HepG2 (cell line): ENCODE results near the gene DNAJC15. TPM values are rescaled to one million over a fixed set of nuclear protein-coding genes. Genes with fewer than 3 reads are reported as not detected.

Experiments
- ATAC-seq: fragments of 200-7000 bp; cut with Tn5 transposase; 3 replicates; pipeline ENCODE4 v1.9.1; 2020; ENCODE audit warnings: mild to moderate bottlenecking, moderate library complexity
- BruUV-seq: library from RNA; stranded (reverse); fragments of 400-500 nt; replicated peaks from 2 replicates; lab custom pipeline; 2021; lab: Mats Ljungman, UMichigan
- CTCF ChIA-PET: fragments of 300-600 bp; formaldehyde crosslinking; extraction: SDS; loops from one replicate; lab custom pipeline; 2021; ENCODE audit warnings: low total read pairs, inconsistent platforms, low intra/inter-chr PET ratio; lab: Yijun Ruan, JAX
- POLR2A ChIA-PET: fragments of 350-600 bp; sonication (Branson Sonifier 250); formaldehyde crosslinking; loops from one replicate; lab custom pipeline; 2020; ENCODE audit warnings: antibody characterized with exemption, inconsistent platforms; lab: Yijun Ruan, JAX
- DNase-seq: peaks from one replicate; pipeline ENCODE4 v3.0.0-alpha.2; 2015; ENCODE audit warnings: low spot score
- FAIRE-seq: peaks from 3 replicates; lab custom pipeline; 2011; peaks lifted over from hg19 to GRCh38; lab: Jason Lieb, UNC
- H2AFZ ChIP-seq: one replicate; pipeline ENCODE4 v1.6.1; 2011; ENCODE audit warnings: low read length, inconsistent platforms
- H3K27ac ChIP-seq: fragments of 300-600 bp; 3 replicates; pipeline ENCODE4 v1.8.0; 2011; ENCODE audit warnings: mixed run types, mild to moderate bottlenecking, mixed read lengths, low read length, inconsistent platforms; ENCODE audit not compliant: insufficient read depth; ENCODE audit errors: extremely low read length
- H3K27me3 ChIP-seq, 2 experiments: fragments of 200-600 bp in 1 of 2; 2 replicates in 1 of 2; 3 replicates in 1 of 2; pipeline versions ENCODE4 v1.6.0 to v1.8.0; 2011; ENCODE audit warnings: low read length in 2 of 2, mild to moderate bottlenecking in 2 of 2, moderate library complexity in 2 of 2, inconsistent platforms in 1 of 2; ENCODE audit not compliant: insufficient read depth in 2 of 2, control insufficient read depth in 1 of 2
- H3K36me3 ChIP-seq, 2 experiments: fragments of 200-600 bp in 1 of 2; replicated peaks in 1 of 2; 2 replicates in 1 of 2; 3 replicates in 1 of 2; pipeline versions ENCODE4 v1.5.1 to v1.8.0; 2011; ENCODE audit warnings: low read length in 2 of 2, inconsistent platforms in 1 of 2; ENCODE audit not compliant: insufficient read depth in 2 of 2, control insufficient read depth in 1 of 2
- H3K4me1 ChIP-seq: 2 replicates; pipeline ENCODE4 v1.5.1; 2012; ENCODE audit warnings: low read length, inconsistent platforms; ENCODE audit not compliant: insufficient read depth
- H3K4me2 ChIP-seq: 2 replicates; pipeline ENCODE4 v1.6.0; 2011; ENCODE audit warnings: low read depth, low read length, inconsistent platforms
- H3K4me3 ChIP-seq, 3 experiments: fragments of 200-600 bp in 1 of 3; sonication (generic), shearing (Covaris generic) in 1 of 3; replicated peaks in 1 of 3; 2 replicates each; pipeline ENCODE4 v1.5.1; 2011 to 2016; ENCODE audit warnings: low read length in 3 of 3, inconsistent platforms in 2 of 3, low read depth in 2 of 3, mild to moderate bottlenecking in 2 of 3, control low read depth in 1 of 3, mixed read lengths in 1 of 3; ENCODE audit not compliant: insufficient read depth in 1 of 3
- H3K79me2 ChIP-seq: one replicate; pipeline ENCODE4 v1.6.1; 2011; ENCODE audit warnings: low read length, inconsistent platforms; ENCODE audit not compliant: insufficient read depth
- H3K9ac ChIP-seq: 2 replicates; pipeline ENCODE4 v1.6.0; 2011; ENCODE audit warnings: mild to moderate bottlenecking, low read depth, low read length, inconsistent platforms; ENCODE audit not compliant: insufficient read depth
- H3K9me3 ChIP-seq: 2 replicates; pipeline ENCODE4 v1.5.1; 2012; ENCODE audit warnings: mild to moderate bottlenecking, low read length
- H4K20me1 ChIP-seq: 2 replicates; pipeline ENCODE4 v1.6.0; 2011; ENCODE audit warnings: inconsistent platforms, mild to moderate bottlenecking, low read length, moderate library complexity; ENCODE audit not compliant: insufficient read depth
- FOXO4 ChIP-seq: sonication (generic); formaldehyde crosslinking; conservative IDR thresholded peaks from 2 replicates; pipeline ENCODE4 v1.8.1; 2023; ENCODE audit warnings: missing genetic modification reagents
- HOXA3 ChIP-seq: sonication (generic); formaldehyde crosslinking; IDR thresholded peaks from 2 replicates; pipeline ENCODE4 v1.5.0; 2020; ENCODE audit warnings: missing genetic modification reagents
- JUNB ChIP-seq: sonication (generic); formaldehyde crosslinking; IDR thresholded peaks from 2 replicates; pipeline ENCODE4 v1.8.0; 2022; ENCODE audit warnings: missing genetic modification reagents, mild to moderate bottlenecking, borderline replicate concordance
- THAP9 ChIP-seq: sonication (generic); formaldehyde crosslinking; IDR thresholded peaks from 2 replicates; pipeline ENCODE4; 2020; ENCODE audit warnings: missing genetic modification reagents, mild to moderate bottlenecking, borderline replicate concordance
- ZBTB38 ChIP-seq: sonication (generic); formaldehyde crosslinking; IDR thresholded peaks from 2 replicates; pipeline ENCODE4 v1.5.1; 2020; ENCODE audit warnings: mild to moderate bottlenecking, missing genetic modification reagents
- ZFP41 ChIP-seq: sonication (generic); formaldehyde crosslinking; IDR thresholded peaks from 2 replicates; pipeline ENCODE4 v1.4.0; 2020; ENCODE audit warnings: mild to moderate bottlenecking, missing genetic modification reagents, borderline replicate concordance
- ZNF205 ChIP-seq: IDR thresholded peaks from 2 replicates; pipeline ENCODE4 v1.6.1; 2018; ENCODE audit warnings: missing biosample characterization, missing genetic modification reagents
- ZNF24 ChIP-seq: fragments of 450-650 bp; IDR thresholded peaks from 2 replicates; pipeline ENCODE4 v1.6.1; 2017; ENCODE audit warnings: antibody characterized with exemption, mild to moderate bottlenecking
- ZNF260 ChIP-seq: sonication (generic); formaldehyde crosslinking; IDR thresholded peaks from 2 replicates; pipeline ENCODE4 v1.4.0; 2020; ENCODE audit warnings: missing genetic modification reagents, low read depth, mild to moderate bottlenecking, borderline replicate concordance
- ZNF331 ChIP-seq: sonication (generic); formaldehyde crosslinking; IDR thresholded peaks from 2 replicates; pipeline ENCODE4 v1.4.0; 2020; ENCODE audit warnings: missing genetic modification reagents
- WGBS: methylation state at CpG from one replicate; pipeline ENCODE4 v1.1.6; 2017; ENCODE audit warnings: low lambda C conversion rate; 5-methylcytosine and 5-hydroxymethylcytosine counted together
- in situ Hi-C: cut with HindIII; loops from 2 replicates; pipeline ENCODE4 v1.10.0; 2017; ENCODE audit warnings: low pct_unique_long_range_greater_than_20kb; ENCODE audit not compliant: extremely low pct_ligation_motif_present
- intact Hi-C: fragments of 100-400 bp; cut with micrococcal nuclease; formaldehyde crosslinking; loops from one replicate; pipeline ENCODE4 v1.10.0; 2022; ENCODE audit not compliant: unreplicated experiment
- polyA plus RNA-seq, 8 experiments: library from polyadenylated mRNA; depleted of rRNA in 3 of 8; stranded (reverse) in 7 of 8; unstranded in 1 of 8; fragments of >200 nt; fragmentation: Illumina TruSeq in 4 of 8; extraction: Trizol in 4 of 8; gene quantifications; 2 replicates each; pipeline versions ENCODE4 v1.2.1 to v1.2.3, GENCODE V29; 2011 to 2016; ENCODE audit warnings: low read depth in 4 of 8, missing spikeins in 1 of 8, mixed read lengths in 1 of 8; ENCODE audit not compliant: insufficient read depth in 1 of 8
- total RNA-seq, 5 experiments: library from RNA; depleted of rRNA; stranded (reverse); fragments of >200 nt; fragmentation: Illumina TruSeq; extraction: Trizol; gene quantifications; 2 replicates each; pipeline ENCODE4 v1.2.3, GENCODE V29; 2016; ENCODE audit warnings: low read depth in 1 of 5
- TF ChIP-seq, protein P1 (sequence below): sonication (generic); formaldehyde crosslinking; IDR thresholded peaks from 2 replicates; pipeline ENCODE4 v1.4.0; 2020; ENCODE audit warnings: low read depth, missing genetic modification reagents
- TF ChIP-seq, protein P2 (sequence below): sonication (generic); formaldehyde crosslinking; IDR thresholded peaks from 2 replicates; pipeline ENCODE4 v1.5.1; 2020; ENCODE audit warnings: mild to moderate bottlenecking, missing genetic modification reagents, moderate library complexity

DNAJC15 gene
- total and polyA plus RNA-seq, 2 of the 13 experiments (the other 11 are each of a cell fraction or from before 2014, with no cell fraction given) = 23.0 to 31.9 TPM

- H3K27me3 ChIP-seq = no peaks in the 10 kb centered on the region
- peaks cover 62% of the 10 kb centered on the region for H3K79me2 ChIP-seq
- no peak overlapping the region for H3K4me3 ChIP-seq
- H2AFZ ChIP-seq = no peak overlapping the region
- H3K9me3 ChIP-seq = no peaks in the 10 kb centered on the region
- no peak overlapping the region for H3K27ac ChIP-seq
- H3K4me2 ChIP-seq = no peak overlapping the region
- ATAC-seq = no peak
- DNase-seq = no peak
- no peaks in the 10 kb centered on the region; the same call in 1 of the 2 replicates for H4K20me1 ChIP-seq
- BruUV-seq = no TSS peak
- FAIRE-seq = no peak
- POLR2A ChIA-PET = no interaction called here
- peaks cover 2 to 3% of the 10 kb centered on the region in 2 experiments; a peak in 3 of 5 replicates for H3K36me3 ChIP-seq
- WGBS = 98% methylated on average over 4 of the region's 4 CpGs
- intact Hi-C loops = no loop called here
- TF ChIP-seq HOXA3 (CRISPR knock-in tag) = no peak
- TF ChIP-seq, protein P1, sequence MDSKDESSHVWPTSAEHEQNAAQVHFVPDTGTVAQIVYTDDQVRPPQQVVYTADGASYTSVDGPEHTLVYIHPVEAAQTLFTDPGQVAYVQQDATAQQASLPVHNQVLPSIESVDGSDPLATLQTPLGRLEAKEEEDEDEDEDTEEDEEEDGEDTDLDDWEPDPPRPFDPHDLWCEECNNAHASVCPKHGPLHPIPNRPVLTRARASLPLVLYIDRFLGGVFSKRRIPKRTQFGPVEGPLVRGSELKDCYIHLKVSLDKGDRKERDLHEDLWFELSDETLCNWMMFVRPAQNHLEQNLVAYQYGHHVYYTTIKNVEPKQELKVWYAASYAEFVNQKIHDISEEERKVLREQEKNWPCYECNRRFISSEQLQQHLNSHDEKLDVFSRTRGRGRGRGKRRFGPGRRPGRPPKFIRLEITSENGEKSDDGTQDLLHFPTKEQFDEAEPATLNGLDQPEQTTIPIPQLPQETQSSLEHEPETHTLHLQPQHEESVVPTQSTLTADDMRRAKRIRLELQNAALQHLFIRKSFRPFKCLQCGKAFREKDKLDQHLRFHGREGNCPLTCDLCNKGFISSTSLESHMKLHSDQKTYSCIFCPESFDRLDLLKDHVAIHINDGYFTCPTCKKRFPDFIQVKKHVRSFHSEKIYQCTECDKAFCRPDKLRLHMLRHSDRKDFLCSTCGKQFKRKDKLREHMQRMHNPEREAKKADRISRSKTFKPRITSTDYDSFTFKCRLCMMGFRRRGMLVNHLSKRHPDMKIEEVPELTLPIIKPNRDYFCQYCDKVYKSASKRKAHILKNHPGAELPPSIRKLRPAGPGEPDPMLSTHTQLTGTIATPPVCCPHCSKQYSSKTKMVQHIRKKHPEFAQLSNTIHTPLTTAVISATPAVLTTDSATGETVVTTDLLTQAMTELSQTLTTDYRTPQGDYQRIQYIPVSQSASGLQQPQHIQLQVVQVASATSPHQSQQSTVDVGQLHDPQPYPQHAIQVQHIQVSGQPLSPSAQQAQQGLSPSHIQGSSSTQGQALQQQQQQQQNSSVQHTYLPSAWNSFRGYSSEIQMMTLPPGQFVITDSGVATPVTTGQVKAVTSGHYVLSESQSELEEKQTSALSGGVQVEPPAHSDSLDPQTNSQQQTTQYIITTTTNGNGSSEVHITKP (CRISPR knock-in tag) = no peak
- no peak for TF ChIP-seq ZNF24
- TF ChIP-seq JUNB (CRISPR knock-in tag) = no peak
- no peak for TF ChIP-seq ZNF260
- TF ChIP-seq FOXO4 (CRISPR knock-in tag) = no peak
- no peak for TF ChIP-seq THAP9
- TF ChIP-seq ZFP41 (CRISPR knock-in tag) = no peak
- TF ChIP-seq ZBTB38 (CRISPR knock-in tag) = no peak
- no peak for TF ChIP-seq ZNF205 (CRISPR knock-in tag)
- no peak for TF ChIP-seq ZNF331 (CRISPR knock-in tag)
- TF ChIP-seq, protein P2, sequence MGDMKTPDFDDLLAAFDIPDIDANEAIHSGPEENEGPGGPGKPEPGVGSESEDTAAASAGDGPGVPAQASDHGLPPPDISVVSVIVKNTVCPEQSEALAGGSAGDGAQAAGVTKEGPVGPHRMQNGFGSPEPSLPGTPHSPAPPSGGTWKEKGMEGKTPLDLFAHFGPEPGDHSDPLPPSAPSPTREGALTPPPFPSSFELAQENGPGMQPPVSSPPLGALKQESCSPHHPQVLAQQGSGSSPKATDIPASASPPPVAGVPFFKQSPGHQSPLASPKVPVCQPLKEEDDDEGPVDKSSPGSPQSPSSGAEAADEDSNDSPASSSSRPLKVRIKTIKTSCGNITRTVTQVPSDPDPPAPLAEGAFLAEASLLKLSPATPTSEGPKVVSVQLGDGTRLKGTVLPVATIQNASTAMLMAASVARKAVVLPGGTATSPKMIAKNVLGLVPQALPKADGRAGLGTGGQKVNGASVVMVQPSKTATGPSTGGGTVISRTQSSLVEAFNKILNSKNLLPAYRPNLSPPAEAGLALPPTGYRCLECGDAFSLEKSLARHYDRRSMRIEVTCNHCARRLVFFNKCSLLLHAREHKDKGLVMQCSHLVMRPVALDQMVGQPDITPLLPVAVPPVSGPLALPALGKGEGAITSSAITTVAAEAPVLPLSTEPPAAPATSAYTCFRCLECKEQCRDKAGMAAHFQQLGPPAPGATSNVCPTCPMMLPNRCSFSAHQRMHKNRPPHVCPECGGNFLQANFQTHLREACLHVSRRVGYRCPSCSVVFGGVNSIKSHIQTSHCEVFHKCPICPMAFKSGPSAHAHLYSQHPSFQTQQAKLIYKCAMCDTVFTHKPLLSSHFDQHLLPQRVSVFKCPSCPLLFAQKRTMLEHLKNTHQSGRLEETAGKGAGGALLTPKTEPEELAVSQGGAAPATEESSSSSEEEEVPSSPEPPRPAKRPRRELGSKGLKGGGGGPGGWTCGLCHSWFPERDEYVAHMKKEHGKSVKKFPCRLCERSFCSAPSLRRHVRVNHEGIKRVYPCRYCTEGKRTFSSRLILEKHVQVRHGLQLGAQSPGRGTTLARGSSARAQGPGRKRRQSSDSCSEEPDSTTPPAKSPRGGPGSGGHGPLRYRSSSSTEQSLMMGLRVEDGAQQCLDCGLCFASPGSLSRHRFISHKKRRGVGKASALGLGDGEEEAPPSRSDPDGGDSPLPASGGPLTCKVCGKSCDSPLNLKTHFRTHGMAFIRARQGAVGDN (CRISPR knock-in tag) = no peak
- H3K4me1 ChIP-seq = peaks cover 18% of the 10 kb centered on the region
- in situ Hi-C loops = no loop called here
- CTCF ChIA-PET = no interaction called here
- no peak overlapping the region for H3K9ac ChIP-seq
Measured at GRCh38 chr13:43030548-43030947, 7.2 kb downstream of the DNAJC15 start.
